GM15510 (cell line): ENCODE data around the gene PHLDB2.

Source experiments
- POLR2A ChIP-seq: IDR thresholded peaks from 3 replicates; pipeline ENCODE4 v1.6.1; 2011; ENCODE audit warnings: borderline replicate concordance; ENCODE audit not compliant: insufficient read length; ENCODE audit errors: extremely low read depth

PHLDB2 gene

DNA sequence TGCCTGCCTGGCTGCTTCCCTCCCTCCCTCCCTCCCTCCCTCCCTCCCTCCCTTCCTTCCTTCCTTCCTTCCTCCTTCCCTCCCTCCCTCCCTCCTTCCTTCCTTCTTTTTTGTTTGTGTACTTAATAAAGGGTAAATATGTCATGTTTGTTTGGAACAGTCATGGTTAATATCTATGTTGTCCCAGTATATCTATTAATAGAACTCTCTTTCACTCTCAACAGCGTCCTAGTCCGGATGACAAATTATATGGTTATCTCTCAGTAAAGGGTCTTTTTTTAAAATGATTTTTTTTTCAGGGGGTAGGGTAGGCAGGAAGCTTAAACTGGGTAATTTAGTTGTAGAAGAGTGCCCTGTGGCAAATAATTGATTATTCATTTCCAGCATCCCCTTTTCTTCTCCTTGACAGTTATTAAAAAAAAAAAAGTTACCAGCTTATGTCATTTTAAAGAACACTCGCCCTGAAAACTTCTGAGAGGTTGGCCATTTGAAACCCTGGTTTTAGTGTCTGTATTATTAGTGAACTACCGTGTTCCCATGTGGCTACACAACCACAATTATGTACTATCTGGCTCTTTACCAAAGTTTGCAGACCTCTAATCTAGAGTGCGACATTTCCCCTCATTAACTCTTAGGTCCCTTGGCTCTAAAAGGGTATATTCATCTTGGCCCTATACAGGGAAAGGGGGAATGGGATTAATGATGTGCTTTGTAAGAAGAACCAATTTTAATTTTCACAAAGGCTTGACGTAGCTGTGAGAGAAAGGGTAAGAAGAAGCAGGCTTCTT lies 153.3 kb downstream of the PHLDB2 start:
- no peak for TF ChIP-seq POLR2A

DNA sequence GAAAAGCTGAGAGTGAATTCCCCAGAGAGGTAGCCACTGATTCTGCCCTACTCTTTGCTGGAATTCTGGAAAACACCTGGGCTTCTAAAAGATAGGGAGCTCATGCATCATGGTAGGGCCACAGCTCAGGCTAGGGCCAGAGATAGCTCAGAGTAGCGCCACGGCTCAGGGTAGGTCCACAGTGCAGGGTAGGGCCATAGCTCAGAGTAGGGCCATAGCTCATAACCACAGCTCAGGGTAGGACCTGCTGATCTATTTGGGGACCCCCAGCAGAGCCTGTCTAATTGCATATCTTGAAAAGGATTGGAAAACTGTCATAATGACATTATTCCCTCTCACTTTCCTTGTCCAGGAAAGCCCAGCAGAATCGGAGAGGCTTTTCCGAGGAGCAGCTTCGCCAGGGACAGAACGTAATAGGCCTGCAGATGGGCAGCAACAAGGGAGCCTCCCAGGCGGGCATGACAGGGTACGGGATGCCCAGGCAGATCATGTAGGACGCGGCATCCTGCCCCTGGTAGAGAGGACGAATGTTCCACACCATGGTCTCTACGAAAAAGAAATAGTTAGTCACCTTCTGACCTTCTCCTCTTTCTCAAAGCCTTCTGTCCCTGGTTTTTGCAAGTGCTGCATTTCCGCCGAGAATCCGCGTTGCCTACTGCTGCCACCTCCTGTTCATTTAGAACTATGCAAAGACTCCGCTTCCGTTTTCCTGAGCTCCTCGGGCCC lies 154.2 kb downstream of the PHLDB2 start:
- no peak for TF ChIP-seq POLR2A

DNA sequence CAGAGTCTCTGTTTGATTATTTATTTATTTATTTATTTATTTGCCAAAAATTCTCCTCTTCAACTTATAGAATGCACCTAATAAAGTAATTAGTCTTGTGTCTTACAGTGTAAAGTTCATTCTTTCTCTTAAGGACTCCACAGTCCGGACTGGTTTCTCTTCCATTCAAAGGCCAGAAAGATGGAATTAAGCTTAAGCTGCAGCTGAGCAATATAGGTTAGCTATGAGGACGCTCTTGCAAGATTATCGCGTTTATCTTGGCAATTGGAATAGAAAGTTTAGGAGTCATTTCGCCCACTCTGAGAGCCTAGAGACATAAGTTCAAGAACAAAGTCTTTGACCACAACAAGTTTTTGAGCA lies 154.7 kb downstream of the PHLDB2 start:
- no peak for TF ChIP-seq POLR2A

DNA sequence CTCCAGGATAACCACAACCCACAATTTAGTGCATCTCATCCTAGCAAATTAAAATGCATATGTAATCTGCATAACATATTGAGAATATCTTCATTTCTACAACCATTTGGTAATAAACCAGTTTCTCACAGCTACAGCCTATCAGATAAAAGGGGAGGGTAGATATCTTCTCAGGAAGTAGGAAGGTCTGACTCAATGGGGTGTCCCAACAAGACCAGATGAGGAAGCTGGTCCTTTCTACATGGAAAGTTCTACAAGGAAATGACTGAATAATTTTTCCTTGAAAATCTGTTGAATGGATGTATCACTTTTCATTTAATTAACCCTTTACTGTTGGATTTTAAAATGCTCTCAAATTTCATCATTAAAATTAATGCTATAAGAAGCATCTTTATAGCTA lies 158.0 kb downstream of the PHLDB2 start:
- no peak for TF ChIP-seq POLR2A

DNA sequence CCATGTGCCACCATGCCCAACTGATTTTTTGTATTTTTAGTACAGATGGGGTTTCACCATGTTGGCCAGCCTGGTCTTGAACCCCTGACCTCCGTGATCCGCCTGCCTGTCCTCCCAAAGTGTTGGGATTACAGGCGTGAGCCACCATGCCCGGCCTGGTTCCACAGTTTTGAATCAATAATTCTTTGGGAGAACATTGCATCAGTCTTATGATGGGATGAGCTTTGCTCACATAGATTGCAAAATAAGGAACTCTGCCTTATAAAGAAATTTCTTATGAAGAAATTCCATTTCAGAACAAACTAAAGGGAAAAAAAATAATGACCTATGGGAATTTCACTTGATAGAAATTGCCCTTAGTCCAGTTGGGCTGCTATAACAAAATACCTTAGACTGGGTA lies 159.6 kb downstream of the PHLDB2 start:
- TF ChIP-seq POLR2A: no peak

DNA sequence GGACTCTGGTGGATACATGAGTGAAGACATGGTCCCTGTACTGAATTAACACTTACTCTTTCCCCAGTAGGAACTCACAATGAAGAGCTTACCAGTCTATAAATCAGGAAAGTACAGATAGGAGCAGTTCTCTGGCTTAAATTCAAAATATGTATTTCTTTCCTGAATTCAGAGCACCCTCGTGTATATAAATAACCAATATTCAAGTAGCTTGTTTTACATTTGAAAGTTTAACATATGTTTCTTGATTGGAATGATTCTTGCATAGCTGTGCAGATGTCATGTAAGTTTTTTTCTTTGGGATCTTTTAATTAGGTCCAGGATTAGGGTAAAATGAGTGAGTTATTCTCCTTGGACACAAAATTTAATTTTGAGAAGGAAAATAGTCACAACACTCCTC lies 160.7 kb downstream of the PHLDB2 start:
- TF ChIP-seq POLR2A: no peak

DNA sequence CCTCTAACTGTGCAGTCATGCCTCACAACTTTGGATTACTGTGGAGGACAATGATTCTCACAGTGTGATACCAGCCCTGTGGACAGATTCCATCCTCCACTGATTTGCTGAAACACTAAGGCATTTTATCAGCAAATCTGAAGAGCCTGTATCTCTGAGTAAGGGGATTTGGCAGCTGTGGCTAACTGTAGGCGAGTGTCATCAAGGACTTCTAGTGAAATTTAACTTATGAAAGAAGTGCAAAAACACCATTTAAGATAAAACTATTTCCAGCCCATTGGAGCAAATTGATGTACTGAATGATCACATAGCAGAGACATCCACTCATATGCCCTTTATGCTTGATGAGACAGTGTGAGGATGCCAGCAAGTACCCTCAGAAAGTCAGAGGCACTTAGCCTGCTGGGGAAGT lies 161.6 kb downstream of the PHLDB2 start:
- no peak for TF ChIP-seq POLR2A
